Jurkat, Clone E6-1 (cell line): ENCODE measurements around the gene ANKRD11.

Experiments
- DNase-seq: peaks from one replicate; pipeline ENCODE4 v3.0.0-alpha.2; 2011; ENCODE audit warnings: low read depth, low spot score
- H3K4me3 ChIP-seq: 2 replicates; pipeline ENCODE4 v1.5.1; 2011; ENCODE audit warnings: mild to moderate bottlenecking, low read length, control low read depth, moderate library complexity

Gene ANKRD11

GRCh38 chr16:89377453-89377848 lies 112.9 kb downstream of the ANKRD11 start:
- no peak overlapping the region for H3K4me3 ChIP-seq
- DNase-seq = no peak

GRCh38 chr16:89376812-89377452 lies 113.4 kb downstream of the ANKRD11 start:
- no peak for DNase-seq
- H3K4me3 ChIP-seq = no peak overlapping the region

- DNase-seq = no peak
Observed at GRCh38 chr16:89375686-89376085, 114.7 kb downstream of the ANKRD11 start.

GRCh38 chr16:89375021-89375420 lies 115.3 kb downstream of the ANKRD11 start:
- no peak for DNase-seq
- no peak overlapping the region for H3K4me3 ChIP-seq

More at GRCh38 chr16:89375686-89376085, 114.7 kb downstream of the ANKRD11 start:
- H3K4me3 ChIP-seq = no peak overlapping the region

GRCh38 chr16:89374393-89374960 lies 115.9 kb downstream of the ANKRD11 start:
- DNase-seq = no peak
- no peak overlapping the region for H3K4me3 ChIP-seq

- DNase-seq = no peak
- no peak overlapping the region for H3K4me3 ChIP-seq
Observed at GRCh38 chr16:89373355-89374110, 116.8 kb downstream of the ANKRD11 start.

GRCh38 chr16:89371968-89372634 lies 118.3 kb downstream of the ANKRD11 start:
- no peak overlapping the region for H3K4me3 ChIP-seq
- DNase-seq = no peak

GRCh38 chr16:89371386-89371785 lies 119.0 kb downstream of the ANKRD11 start:
- DNase-seq = no peak
- no peak overlapping the region for H3K4me3 ChIP-seq

GRCh38 chr16:89370601-89371000 lies 119.8 kb downstream of the ANKRD11 start:
- H3K4me3 ChIP-seq = no peak overlapping the region

GRCh38 chr16:89370081-89370511 lies 120.3 kb downstream of the ANKRD11 start:
- no peak overlapping the region for H3K4me3 ChIP-seq
- DNase-seq = no peak

More at GRCh38 chr16:89370601-89371000, 119.8 kb downstream of the ANKRD11 start:
- DNase-seq = no peak

GRCh38 chr16:89369266-89369895 lies 121.0 kb downstream of the ANKRD11 start:
- DNase-seq = no peak
- no peak overlapping the region for H3K4me3 ChIP-seq

GRCh38 chr16:89368604-89369249 lies 121.6 kb downstream of the ANKRD11 start:
- no peak overlapping the region for H3K4me3 ChIP-seq
- no peak for DNase-seq

- DNase-seq = no peak
- H3K4me3 ChIP-seq = no peak overlapping the region
Observed at GRCh38 chr16:89367538-89367915, 122.8 kb downstream of the ANKRD11 start.

GRCh38 chr16:89366561-89367537 lies 123.5 kb downstream of the ANKRD11 start:
- DNase-seq = no peak
- no peak overlapping the region for H3K4me3 ChIP-seq

- H3K4me3 ChIP-seq = no peak overlapping the region
- no peak for DNase-seq
Observed at GRCh38 chr16:89365996-89366395, 124.4 kb downstream of the ANKRD11 start.

GRCh38 chr16:89365044-89365467 lies 125.3 kb downstream of the ANKRD11 start:
- H3K4me3 ChIP-seq = no peak overlapping the region
- DNase-seq = no peak

- DNase-seq = no peak
- no peak overlapping the region for H3K4me3 ChIP-seq
Observed at GRCh38 chr16:89364606-89365005, 125.8 kb downstream of the ANKRD11 start.
